Activated naive CD4-positive, alpha-beta T cell treated with anti-CD3 and anti-CD28 coated beads, Interleukin-2, amount 50 U/mL, for 16 hours (primary cell): ENCODE measurements around the gene RPL10.
A peak's percentile ranks its signal among the peaks of the same experiment; 100 is the strongest.

Experiments
- DNase-seq: peaks from one replicate; pipeline ENCODE4 v3.0.0-alpha.2; 2020

Gene RPL10

GRCh38 chrX:154401918-154402621 lies 3.9 kb downstream of the RPL10 start:
- DNase-seq: no peak

- DNase-seq: no peak
These were observed 4.5 kb downstream of the RPL10 start for GRCh38 chrX:154402622-154403127.

GRCh38 chrX:154403192-154403591 lies 5.0 kb downstream of the RPL10 start:
- DNase-seq: no peak

- no peak for DNase-seq
These were observed 5.7 kb downstream of the RPL10 start for GRCh38 chrX:154403858-154404257.

- DNase-seq: no peak
These were observed 6.5 kb downstream of the RPL10 start for GRCh38 chrX:154404625-154405192.

- DNase-seq: no peak
These were observed 10.6 kb downstream of the RPL10 start for GRCh38 chrX:154408659-154409221.

- no peak for DNase-seq
These were observed 11.2 kb downstream of the RPL10 start, which contains the start of gene DNASE1L1 for GRCh38 chrX:154409222-154409871. Gene DNASE1L1, minus strand, starts transcription at chrX:154409254. Its CDS starts 3,686 bp downstream, at chrX:154405568.

GRCh38 chrX:154411981-154412340 lies 13.8 kb downstream of the RPL10 start:
- DNase-seq: peak; percentile 58

GRCh38 chrX:154412468-154412867 lies 14.3 kb downstream of the RPL10 start:
- no peak for DNase-seq

- DNase-seq: no peak
These were observed 15.0 kb downstream of the RPL10 start for GRCh38 chrX:154413142-154413541.

- no peak for DNase-seq
These were observed 19.0 kb downstream of the RPL10 start for GRCh38 chrX:154417157-154417556.

- no peak for DNase-seq
These were observed 21.0 kb downstream of the RPL10 start for GRCh38 chrX:154419189-154419588.

- DNase-seq: no peak
These were observed 21.7 kb downstream of the RPL10 start for GRCh38 chrX:154419688-154420401.

GRCh38 chrX:154420402-154420756 lies 22.2 kb downstream of the RPL10 start:
- DNase-seq: no peak

- no peak for DNase-seq
These were observed 29.0 kb downstream of the RPL10 start for GRCh38 chrX:154426916-154427770.

GRCh38 chrX:154428176-154429171 lies 30.3 kb downstream of the RPL10 start, which contains the start of gene ATP6AP1:
Gene ATP6AP1, plus strand, starts transcription at chrX:154428677. Its CDS starts 16 bp downstream, at chrX:154428693.
- peak; percentile 89 for DNase-seq

- no peak for DNase-seq
These were observed 31.5 kb downstream of the RPL10 start for GRCh38 chrX:154429711-154430110.

- no peak for DNase-seq
These were observed 32.3 kb downstream of the RPL10 start for GRCh38 chrX:154430479-154430878.

- DNase-seq: no peak
These were observed 32.7 kb downstream of the RPL10 start for GRCh38 chrX:154430916-154431315.

- no peak for DNase-seq
These were observed 33.2 kb downstream of the RPL10 start for GRCh38 chrX:154431341-154431740.

GRCh38 chrX:154432210-154432609 lies 34.0 kb downstream of the RPL10 start:
- no peak for DNase-seq
